GM12801 (cell line): ENCODE data around the gene KCNMB2.

Source experiments
- TF ChIP-seq, protein P1 (sequence below): IDR thresholded peaks from one replicate; pipeline ENCODE4 v1.5.1; 2011; ENCODE audit warnings: control low read depth; ENCODE audit not compliant: insufficient read length; ENCODE audit errors: extremely low read depth

Gene KCNMB2

DNA sequence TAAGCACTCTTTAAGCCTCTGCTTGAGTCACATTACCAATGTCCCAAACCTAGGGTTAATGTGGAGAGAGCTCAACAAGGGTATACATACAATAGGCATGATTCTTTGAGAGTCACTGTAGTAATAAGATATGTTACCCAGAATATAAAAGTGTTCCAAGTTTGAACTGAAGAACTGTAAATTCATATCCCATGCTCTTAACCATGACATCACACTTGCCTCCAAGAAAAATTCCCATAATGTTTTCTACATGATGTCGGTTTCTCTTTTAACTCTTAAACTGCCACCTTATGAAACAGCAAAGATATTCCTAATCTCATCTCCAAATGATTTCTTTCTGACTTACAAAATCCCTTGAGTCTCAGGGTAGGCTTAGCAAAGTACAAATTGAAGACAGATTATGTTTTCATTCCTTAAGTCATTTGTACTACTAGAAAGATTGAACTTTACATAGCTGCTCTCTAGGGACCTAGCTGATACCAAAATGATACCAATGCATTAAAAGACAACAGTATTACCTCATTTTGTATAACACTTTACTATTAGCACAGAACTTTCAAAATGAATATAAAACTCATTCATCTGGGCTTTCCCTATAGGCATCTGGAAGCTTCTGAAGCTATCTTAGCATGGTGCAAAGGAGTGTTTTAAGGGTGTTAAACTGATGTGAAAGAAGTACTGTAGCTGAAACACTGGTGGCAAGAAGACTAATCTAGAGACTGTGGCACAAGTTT is 127.1 kb downstream of the KCNMB2 start:
- TF ChIP-seq, protein P1, sequence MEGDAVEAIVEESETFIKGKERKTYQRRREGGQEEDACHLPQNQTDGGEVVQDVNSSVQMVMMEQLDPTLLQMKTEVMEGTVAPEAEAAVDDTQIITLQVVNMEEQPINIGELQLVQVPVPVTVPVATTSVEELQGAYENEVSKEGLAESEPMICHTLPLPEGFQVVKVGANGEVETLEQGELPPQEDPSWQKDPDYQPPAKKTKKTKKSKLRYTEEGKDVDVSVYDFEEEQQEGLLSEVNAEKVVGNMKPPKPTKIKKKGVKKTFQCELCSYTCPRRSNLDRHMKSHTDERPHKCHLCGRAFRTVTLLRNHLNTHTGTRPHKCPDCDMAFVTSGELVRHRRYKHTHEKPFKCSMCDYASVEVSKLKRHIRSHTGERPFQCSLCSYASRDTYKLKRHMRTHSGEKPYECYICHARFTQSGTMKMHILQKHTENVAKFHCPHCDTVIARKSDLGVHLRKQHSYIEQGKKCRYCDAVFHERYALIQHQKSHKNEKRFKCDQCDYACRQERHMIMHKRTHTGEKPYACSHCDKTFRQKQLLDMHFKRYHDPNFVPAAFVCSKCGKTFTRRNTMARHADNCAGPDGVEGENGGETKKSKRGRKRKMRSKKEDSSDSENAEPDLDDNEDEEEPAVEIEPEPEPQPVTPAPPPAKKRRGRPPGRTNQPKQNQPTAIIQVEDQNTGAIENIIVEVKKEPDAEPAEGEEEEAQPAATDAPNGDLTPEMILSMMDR = no peak

DNA sequence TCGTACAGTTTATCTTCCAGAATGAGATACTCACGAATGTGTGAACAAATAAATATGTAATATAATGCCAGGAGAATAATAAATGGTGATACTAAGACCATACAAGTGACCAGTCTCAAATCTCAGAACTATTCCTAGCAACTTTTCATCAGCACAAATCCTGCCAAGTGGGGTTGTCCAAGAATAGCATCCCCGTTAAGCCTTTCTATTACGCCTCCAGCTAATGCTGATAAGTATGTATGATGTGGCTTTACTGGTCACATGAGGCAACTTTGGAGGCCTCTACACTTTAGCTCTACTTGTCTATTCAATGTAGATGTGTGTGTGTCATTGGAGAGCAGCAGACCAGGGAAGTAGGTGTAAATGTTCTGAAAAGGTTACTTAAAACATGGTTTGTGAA is 129.5 kb downstream of the KCNMB2 start:
- TF ChIP-seq, protein P1 = no peak

DNA sequence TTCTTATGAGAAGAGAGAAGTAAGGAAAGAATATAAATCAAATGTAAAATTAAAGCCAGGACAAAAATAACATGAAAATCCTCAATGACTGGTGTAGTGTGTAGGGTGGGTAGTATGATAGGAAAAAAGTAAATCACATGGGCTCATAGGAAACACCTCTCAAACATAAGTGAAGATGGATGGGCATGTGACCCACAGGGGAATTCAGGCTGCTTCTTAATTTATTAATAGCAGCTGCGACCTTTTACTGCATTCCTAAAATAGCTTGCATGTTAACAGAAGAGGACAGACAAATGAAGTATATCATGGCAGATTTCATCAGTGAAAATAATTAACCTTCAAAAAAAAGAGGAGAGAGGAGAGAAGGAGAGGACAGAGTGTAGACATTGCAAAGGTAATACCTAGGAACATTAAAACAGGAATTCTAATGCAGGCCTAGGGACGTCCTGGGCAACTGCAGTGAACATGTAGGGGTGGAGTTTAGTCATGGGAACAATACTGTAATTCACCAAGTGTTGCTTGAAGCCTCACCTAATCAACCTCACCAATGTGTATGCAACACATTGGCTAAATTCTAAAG is 132.9 kb downstream of the KCNMB2 start:
- TF ChIP-seq, protein P1 = no peak

DNA sequence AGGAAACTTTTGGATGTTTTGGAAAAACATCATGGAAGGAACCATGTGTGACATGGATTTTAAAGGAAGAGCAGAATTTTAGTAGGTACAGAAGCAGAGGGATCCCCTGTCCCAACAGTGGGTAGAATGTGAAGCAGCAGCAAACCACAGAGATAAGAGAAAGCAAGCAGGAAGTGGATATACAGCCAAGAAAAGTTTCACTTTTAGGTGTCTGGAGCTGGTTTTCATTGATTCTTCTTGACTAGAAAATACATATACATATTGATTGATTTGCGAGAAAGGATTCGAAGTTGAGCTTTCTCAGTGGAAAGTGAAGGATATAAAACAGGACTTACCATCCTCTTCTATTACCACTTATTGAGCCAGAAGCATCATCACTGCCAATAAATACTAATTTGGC is 133.5 kb downstream of the KCNMB2 start:
- TF ChIP-seq, protein P1 = no peak

DNA sequence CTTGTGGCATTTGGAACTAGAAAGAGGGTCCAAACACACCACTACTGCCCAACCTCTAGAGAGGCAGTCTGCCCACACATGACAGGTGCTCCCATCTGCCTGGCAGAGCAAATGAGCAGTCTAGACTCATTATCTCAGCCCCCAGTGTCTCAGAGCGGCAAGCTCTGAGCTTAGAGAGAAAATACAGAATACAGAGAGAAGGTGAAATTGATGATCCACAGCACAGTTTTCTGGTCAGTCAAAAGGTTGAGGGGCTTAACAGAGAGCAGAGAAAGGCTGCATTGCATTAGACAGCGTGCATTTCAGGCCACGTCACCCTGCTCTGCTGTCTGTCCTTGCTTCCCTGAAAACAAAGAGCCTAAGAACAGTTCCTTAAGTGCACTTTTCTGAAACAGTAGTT is 135.1 kb downstream of the KCNMB2 start:
- TF ChIP-seq, protein P1 = no peak

DNA sequence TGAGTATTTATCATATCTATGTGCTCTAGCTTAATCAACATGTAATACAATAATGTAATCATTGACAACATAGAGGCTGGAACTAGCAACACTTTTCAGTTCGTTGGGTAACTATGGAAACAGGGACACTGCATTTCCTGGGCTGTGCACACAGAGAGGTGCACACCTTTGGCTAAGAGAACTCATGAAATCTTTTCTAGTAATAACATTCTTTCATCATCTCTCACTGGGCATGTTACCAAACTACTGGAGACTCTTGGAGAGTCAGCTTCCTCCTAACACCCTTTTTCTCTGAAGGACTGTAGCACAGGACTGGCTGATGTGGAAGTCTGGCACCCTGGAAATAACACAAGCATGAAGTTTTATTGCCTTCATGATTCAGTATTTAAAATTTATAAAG is 135.6 kb downstream of the KCNMB2 start:
- TF ChIP-seq, protein P1 = no peak

DNA sequence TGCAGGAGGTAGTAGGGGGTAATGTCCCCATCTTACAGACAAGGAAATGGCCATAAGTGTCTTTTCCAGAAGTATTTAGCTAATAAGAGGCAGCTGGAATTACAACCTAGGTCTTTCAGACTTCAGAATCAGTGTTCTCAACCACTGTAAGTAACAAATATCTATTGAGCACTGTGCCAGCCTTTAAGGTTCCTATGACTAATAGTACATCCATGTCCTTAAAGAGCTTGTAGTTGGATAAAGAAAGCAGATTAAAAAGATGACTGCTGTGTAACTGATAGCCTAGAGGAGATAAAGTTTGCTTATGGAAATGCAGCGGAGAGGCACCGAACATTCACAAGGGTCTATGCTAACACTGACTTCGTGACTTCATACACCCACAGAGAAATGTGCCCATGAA is 136.0 kb downstream of the KCNMB2 start:
- TF ChIP-seq, protein P1 = no peak
